Upper lobe of left lung (tissue), 4 donors: ENCODE measurements around the gene HEPN1.

Experiments
- POLR2A ChIP-seq, 4 donors: fragments of 450-650 bp; IDR thresholded peaks; one replicate each; pipeline ENCODE4 v1.5.1; 2016 to 2017; ENCODE audit warnings: antibody characterized with exemption in 4 of 4, mild to moderate bottlenecking in 2 of 4
- TF ChIP-seq, protein P1 (sequence below), 6 experiments: fragments of 450-650 bp in 4 of 6; fragments of 200-600 bp in 2 of 6; sonication (generic) in 2 of 6; IDR thresholded peaks; one replicate each; pipeline ENCODE4 v1.5.1; 2016 to 2019; ENCODE audit warnings: antibody characterized with exemption in 6 of 6

- TF ChIP-seq, protein P1, sequence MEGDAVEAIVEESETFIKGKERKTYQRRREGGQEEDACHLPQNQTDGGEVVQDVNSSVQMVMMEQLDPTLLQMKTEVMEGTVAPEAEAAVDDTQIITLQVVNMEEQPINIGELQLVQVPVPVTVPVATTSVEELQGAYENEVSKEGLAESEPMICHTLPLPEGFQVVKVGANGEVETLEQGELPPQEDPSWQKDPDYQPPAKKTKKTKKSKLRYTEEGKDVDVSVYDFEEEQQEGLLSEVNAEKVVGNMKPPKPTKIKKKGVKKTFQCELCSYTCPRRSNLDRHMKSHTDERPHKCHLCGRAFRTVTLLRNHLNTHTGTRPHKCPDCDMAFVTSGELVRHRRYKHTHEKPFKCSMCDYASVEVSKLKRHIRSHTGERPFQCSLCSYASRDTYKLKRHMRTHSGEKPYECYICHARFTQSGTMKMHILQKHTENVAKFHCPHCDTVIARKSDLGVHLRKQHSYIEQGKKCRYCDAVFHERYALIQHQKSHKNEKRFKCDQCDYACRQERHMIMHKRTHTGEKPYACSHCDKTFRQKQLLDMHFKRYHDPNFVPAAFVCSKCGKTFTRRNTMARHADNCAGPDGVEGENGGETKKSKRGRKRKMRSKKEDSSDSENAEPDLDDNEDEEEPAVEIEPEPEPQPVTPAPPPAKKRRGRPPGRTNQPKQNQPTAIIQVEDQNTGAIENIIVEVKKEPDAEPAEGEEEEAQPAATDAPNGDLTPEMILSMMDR (IDR thresholded peaks at IDR 0.05), result no peak
- no peak for TF ChIP-seq POLR2A (IDR thresholded peaks at IDR 0.05)
These were observed 40.9 kb upstream of the HEPN1 start for GRCh38 chr11:124877910-124878758.
